SK-MEL-5 (cell line): ENCODE measurements around the gene SCRN2. TPM values are rescaled to one million over a fixed set of nuclear protein-coding genes. Genes with fewer than 3 reads are reported as not detected.
A peak's percentile ranks its signal among the peaks of the same experiment; 100 is the strongest.

Experiments used
- DNase-seq: peaks from one replicate; pipeline ENCODE4 v3.0.0-alpha.2; 2016; ENCODE audit warnings: low read depth, low spot score
- in situ Hi-C: cut with HindIII; loops from 2 replicates; pipeline ENCODE4 v1.10.0; 2016; ENCODE audit warnings: low sequenced_read_pairs, high pct_unique_total_duplicates, low pct_unique_long_range_greater_than_20kb
- total RNA-seq: library from RNA; depleted of rRNA; stranded (reverse); fragments of >200 nt; shearing (Covaris generic); gene quantifications from 2 replicates; pipeline ENCODE4 v1.2.3, GENCODE V29; 2014; rRNA removed

SCRN2 gene
- total RNA-seq, 1 experiment from 2014 or later, result 6.9 TPM

GRCh38 chr17:47801176-47801765, 39.8 kb downstream of the SCRN2 start:
- in situ Hi-C loops, result no loop called here
- no peak for DNase-seq

- in situ Hi-C loops, result no loop called here
- no peak for DNase-seq
These were observed 40.4 kb downstream of the SCRN2 start for GRCh38 chr17:47800686-47801085.

GRCh38 chr17:47797797-47798196, 43.3 kb downstream of the SCRN2 start:
- in situ Hi-C loops, result no loop called here
- DNase-seq, result no peak

- DNase-seq, result no peak
- in situ Hi-C loops, result no loop called here
These were observed 48.1 kb downstream of the SCRN2 start for GRCh38 chr17:47792979-47793378.

GRCh38 chr17:47792457-47792856, 48.6 kb downstream of the SCRN2 start:
- in situ Hi-C loops, result no loop called here

GRCh38 chr17:47791025-47791424, 50.0 kb downstream of the SCRN2 start:
- DNase-seq, result no peak
- in situ Hi-C loops, result no loop called here

More at GRCh38 chr17:47792457-47792856, 48.6 kb downstream of the SCRN2 start:
- DNase-seq, result no peak

- peak; percentile 51 for DNase-seq
- in situ Hi-C loops, result no loop called here
These were observed 51.2 kb downstream of the SCRN2 start for GRCh38 chr17:47789611-47790561.

Other genes with a start within 250 kb of the SCRN2 start
- gene KPNB1, start 191.4 kb downstream of the SCRN2 start, total RNA-seq, result 286 and 297 TPM in 2 replicates
- gene TBKBP1, start 147.1 kb downstream of the SCRN2 start, total RNA-seq, result 7.7 and 8.3 TPM in 2 replicates
- not detected in 2 replicates for gene TBX21, start 108.0 kb downstream of the SCRN2 start, total RNA-seq
- 0.71 and 1.0 TPM in 2 replicates for gene OSBPL7, start 19.5 kb downstream of the SCRN2 start, total RNA-seq
- gene MRPL10, start 9.7 kb downstream of the SCRN2 start, total RNA-seq, result 72.6 and 82.0 TPM in 2 replicates
- not detected in 2 replicates for gene LRRC46, start 9.6 kb downstream of the SCRN2 start, total RNA-seq
- gene SP6, start 9.9 kb upstream of the SCRN2 start, total RNA-seq, result 0.05 TPM in 1 of 2 replicates, not detected in the other
- gene SP2, start 55.0 kb upstream of the SCRN2 start, total RNA-seq, result 1.2 and 2.9 TPM in 2 replicates
- gene PNPO, start 100.3 kb upstream of the SCRN2 start, total RNA-seq, result 27.0 and 37.4 TPM in 2 replicates
- not detected in 2 replicates for gene PRR15L, start 116.6 kb upstream of the SCRN2 start, total RNA-seq
- 39.3 and 46.2 TPM in 2 replicates for gene CDK5RAP3, start 129.8 kb upstream of the SCRN2 start, total RNA-seq
- 9.3 and 10.2 TPM in 2 replicates for gene COPZ2, start 196.5 kb upstream of the SCRN2 start, total RNA-seq
- gene NFE2L1, start 207.1 kb upstream of the SCRN2 start, total RNA-seq, result 32.6 and 35.4 TPM in 2 replicates